HUDEP-2 (cell line): ENCODE data around the gene TRIO.

Experiments used
- DNase-seq, 76 experiments: peaks; one replicate each; lab custom pipeline; 2025; ENCODE audit not compliant: unreplicated experiment in 76 of 76; lab: John Stamatoyannopoulos, UW

TRIO gene

GRCh38 chr5:14280294-14280854 lies 137.2 kb downstream of the TRIO start:
- no peak for DNase-seq

GRCh38 chr5:14281746-14282181 lies 138.6 kb downstream of the TRIO start:
- DNase-seq, result peak in 6 of 76 experiments; percentile 7 to 45 (median 18)

GRCh38 chr5:14283139-14283538 lies 140.0 kb downstream of the TRIO start:
- no peak for DNase-seq

GRCh38 chr5:14284392-14285148 lies 141.4 kb downstream of the TRIO start:
- DNase-seq, result no peak

- DNase-seq, result no peak
These were observed 142.9 kb downstream of the TRIO start for GRCh38 chr5:14286007-14286406.

GRCh38 chr5:14286574-14287421 lies 143.7 kb downstream of the TRIO start:
- DNase-seq, result no peak

GRCh38 chr5:14292766-14293658 lies 149.9 kb downstream of the TRIO start:
- no peak for DNase-seq

- DNase-seq, result no peak
These were observed 152.5 kb downstream of the TRIO start for GRCh38 chr5:14295610-14296009.

- DNase-seq, result no peak
These were observed 153.6 kb downstream of the TRIO start for GRCh38 chr5:14296533-14297331.

GRCh38 chr5:14297697-14298096 lies 154.6 kb downstream of the TRIO start:
- no peak for DNase-seq

- no peak for DNase-seq
These were observed 155.1 kb downstream of the TRIO start for GRCh38 chr5:14298126-14298847.

GRCh38 chr5:14299666-14300065 lies 156.5 kb downstream of the TRIO start:
- DNase-seq, result no peak

GRCh38 chr5:14301186-14301585 lies 158.0 kb downstream of the TRIO start:
- DNase-seq, result no peak

GRCh38 chr5:14302330-14302729 lies 159.2 kb downstream of the TRIO start:
- no peak for DNase-seq

GRCh38 chr5:14305045-14305444 lies 161.9 kb downstream of the TRIO start:
- DNase-seq, result peak in 7 of 76 experiments; percentile 2 to 29 (median 15)

- no peak for DNase-seq
These were observed 163.2 kb downstream of the TRIO start for GRCh38 chr5:14306329-14306815.

- DNase-seq, result no peak
These were observed 165.4 kb downstream of the TRIO start for GRCh38 chr5:14308384-14309154.

GRCh38 chr5:14309199-14309598 lies 166.1 kb downstream of the TRIO start:
- no peak for DNase-seq
